Pons (tissue), 1 donor: ENCODE results near the gene DOK3.
"Not testable (repeated sequence)": the region's sequence is repeated elsewhere in the genome, so short reads cannot be mapped to it uniquely, and the experiment has no call there.

Source experiments
- DNase-seq: peaks from one replicate; pipeline ENCODE4 v3.0.0-alpha.2; 2016; ENCODE audit warnings: low spot score

DOK3 gene

DNA sequence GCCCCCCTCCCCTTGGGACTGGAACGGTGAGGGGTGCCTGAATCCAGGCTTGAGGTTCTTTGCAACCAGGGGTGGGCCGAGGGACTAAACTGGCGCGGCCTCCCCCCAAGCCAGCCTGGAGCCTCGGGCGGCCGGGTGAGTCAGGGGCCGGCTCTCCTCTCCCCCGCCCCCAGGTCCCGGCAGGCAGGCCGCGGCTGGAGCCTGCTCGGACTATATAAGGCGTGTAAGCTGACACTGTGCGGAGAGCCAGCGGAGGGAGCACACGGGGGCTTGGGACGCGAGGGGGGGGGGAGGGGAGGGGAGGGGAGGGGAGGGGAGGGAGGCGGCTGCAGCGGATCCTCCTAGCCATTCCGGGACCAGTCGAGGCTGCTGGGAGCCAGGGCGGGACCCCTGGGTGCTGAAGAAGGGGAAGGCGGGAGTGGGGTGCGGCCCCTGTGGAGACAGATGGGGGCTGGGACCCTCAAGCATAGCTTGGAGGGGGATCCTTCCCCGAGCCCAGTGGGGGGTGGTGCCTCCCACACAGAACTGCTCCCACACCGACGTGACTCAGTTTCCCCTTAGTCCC is 12.8 kb downstream of the DOK3 start:
- no peak for DNase-seq

DNA sequence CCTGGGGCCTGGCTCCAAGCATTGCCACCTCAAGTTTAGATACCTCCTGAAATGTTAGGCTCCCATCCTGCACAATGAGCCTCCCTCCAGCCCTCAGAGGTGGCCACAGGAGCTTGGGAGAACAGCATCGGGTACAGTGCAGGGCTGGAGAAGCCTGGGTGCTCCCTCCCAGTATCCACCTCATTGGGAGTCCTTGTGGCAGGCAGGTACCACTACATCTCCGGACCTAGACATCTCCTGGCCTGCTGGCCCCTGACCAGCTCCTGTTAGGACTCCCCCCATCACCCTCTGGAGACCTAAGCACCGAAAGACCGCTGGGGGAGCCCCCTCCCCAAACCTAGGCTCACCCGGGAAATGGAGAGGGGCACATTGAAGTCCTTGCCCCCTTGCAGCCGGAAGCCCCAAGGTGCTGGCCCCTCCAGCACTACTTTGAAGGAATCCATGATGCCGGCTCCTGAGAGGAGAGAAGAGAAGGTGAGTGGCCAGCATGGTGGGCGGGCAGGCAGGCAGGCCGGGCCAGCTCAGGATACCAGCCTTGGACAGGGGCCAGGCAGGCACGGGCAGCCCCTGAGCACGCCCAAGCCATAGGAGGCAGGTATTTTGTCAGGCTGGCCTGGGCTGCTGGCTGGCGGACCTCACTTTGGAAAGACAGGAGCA is 13.4 kb downstream of the DOK3 start:
- no peak for DNase-seq

DNA sequence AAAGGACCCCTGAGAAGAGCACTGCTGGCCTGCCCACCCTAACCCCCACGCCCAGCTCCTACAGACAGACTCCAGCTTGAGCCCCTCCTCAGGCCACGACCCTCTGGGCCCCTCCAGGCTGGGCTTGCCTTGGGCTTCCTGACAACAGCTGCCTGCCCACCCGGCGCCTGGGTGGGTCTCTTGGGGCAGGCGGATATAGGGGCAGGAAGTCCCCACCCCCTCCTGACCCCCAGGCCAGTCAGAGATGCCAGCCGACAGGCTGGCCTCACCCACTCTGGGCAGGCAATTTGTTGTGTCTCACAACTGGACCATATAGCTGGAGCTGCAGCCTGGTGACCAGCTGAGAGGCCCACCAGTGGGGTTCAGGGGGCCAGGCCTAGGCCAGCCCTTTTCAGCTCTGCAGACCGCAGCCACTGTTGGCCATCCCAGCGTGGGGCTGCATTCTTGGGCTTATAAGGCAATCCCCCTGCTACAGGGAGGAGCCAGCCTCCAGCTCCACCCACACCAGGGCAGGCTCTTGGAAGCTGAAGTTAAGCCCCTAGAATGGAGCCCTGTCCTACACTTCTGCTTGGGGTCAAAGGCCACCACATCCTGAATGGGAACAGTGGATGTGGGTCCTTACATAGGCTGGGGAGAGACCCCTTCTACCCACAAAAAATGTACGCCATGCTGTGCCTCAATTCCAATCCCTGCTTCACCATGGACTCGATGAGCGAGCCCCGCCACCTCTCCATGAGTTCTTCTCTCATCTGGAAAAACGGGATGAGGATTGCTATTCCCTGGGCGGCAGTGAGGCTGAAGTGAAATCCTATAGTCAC is 14.2 kb downstream of the DOK3 start:
- DNase-seq, result no peak

DNA sequence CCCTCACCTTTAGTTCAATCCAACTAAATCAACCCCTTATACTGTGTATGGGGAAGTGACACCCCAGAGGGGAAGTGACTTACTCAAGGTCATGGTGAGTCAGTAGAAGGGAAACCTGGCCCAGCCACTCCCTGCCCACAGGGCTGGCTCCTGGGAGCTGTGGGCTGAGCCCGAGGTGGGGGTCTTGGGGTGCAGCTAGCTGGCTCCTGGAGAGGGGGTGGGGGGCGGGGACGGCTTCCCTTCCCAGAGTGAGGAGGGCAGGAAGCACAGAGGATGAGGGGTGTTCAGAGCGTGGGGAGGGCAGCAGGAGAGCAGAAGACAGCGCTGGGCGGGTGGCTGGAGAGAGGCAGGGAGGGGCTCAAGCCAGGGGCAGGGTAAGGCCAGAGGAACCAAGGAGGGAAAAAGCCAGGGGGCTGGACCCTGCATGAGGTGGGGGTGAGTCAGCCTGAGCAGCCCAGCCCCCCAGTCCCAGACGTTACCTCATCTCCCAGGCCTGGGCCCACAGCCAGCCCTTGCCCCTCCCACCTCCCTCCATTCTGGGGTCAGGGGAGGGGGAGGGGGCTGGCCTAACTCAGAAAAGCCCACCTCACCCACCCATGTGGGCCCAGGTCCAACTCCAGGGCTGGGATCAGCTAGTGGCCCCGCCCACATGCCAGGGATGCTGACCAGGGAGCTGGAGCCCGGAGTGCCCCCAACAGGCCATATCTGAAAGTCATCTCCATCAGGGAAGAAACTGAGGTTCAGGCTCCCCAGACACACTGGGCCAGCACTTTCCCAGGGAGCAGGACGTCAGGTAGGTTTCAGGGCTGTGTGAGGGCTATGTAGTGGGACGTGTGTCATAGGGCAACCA is 15.1 kb downstream of the DOK3 start:
- no peak for DNase-seq

DNA sequence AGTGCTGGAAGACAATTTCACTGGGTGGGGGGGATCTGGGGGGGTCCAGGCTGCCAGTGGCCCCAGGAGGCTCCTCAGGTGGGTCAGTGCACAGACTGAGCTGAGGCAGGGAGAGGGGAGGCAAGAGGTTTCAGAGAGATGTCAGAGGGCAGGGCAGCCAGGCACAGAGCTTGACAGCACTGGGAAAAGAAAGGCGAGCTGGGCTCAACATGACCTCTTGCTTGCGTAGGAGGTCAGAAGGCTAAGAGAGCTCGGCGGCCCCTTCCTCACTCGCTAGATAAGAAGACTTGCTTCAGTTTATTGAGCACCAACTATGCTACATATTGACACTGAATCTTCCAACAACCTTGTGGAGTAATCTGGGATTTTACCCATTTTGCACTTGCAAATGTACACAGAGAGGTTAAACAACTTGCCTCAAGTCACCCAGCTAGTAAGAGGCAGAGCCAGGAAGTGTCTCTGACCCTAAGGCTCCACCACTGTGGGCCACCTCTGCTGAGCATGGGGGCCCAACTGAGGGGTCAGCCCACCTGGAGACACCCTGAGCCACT is 15.8 kb downstream of the DOK3 start:
- DNase-seq, result no peak

DNA sequence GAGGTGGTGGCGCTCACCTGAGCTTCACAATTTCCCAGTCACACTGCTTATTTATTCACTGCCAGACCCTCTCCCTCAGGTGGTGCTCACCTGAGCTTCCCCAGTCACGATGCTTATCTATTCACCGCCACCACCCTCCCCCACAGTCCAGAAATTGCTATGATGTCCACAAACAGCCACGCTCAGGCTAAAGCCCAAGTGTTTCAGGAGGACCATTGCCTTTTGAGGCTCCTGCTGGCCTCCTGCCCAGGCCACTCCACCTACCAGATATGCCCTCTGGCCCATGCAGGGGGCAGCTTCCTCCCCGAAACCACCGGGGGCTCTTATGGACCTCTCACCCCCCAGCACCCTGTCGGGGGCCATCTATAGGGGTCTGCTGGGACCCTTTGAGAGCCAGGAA is 16.8 kb downstream of the DOK3 start:
- DNase-seq, result no peak

DNA sequence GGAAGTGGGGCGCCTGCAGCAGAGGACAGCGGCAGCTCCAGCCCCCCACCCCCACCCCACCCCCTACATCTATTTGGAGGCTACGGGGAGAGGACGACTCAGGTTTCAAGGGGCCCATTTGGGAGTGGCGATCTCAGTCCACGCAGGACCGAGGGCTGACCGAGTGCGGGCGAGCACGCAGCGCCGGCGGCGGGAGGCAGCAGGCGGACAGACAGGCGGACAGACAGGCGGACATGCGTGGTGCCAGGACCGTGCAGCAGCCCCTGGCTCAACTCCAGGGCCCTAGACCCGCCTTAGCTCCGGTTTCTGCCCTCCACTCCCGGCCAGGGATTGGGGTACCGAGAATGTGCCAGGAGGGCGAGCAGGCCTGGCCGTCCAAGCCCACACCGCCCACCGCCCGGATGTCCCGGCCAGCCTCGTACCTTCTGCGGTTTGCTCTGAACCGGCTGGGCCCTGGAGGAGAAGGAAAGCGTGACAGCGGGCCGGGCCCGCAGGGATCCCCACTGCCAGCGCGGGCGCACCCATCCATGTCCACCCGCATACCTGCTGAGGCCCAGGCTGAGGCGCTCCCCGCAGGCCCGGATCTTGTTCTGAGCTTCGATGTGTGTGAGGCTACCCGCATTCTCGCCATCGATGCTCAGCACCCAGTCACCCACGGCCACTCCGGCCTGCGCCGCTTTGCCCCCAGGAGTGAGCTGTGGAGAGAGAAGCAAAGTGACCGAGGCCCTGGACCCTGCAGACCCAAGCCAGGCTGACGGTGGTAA is 17.5 kb downstream of the DOK3 start:
- DNase-seq, result no peak

DNA sequence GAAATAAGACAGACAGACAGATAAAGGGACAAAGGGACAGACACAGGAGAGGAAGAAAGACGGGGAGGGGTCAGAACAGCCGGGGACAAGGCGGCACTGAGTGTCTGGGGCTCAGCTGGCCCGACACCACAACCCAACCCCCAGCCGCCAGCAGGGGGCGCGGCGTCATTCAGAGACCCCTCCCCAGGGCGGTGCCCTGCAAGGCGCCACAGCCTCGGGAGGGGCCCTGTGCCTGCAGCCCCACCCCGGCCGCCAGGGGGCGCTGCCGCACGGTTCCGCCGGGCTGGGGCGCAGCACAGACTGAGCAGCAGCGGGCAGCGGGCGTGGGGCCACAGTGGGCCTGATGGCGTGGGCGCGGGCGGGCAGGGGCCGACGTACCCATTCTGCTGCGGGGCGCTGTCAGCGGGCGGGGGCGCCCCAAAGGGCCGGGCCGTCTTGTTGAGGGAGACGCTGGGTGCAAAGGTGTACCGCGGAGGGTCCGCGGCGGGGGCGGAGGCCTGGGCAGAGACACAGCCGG is 18.1 kb downstream of the DOK3 start:
- no peak for DNase-seq

DNA sequence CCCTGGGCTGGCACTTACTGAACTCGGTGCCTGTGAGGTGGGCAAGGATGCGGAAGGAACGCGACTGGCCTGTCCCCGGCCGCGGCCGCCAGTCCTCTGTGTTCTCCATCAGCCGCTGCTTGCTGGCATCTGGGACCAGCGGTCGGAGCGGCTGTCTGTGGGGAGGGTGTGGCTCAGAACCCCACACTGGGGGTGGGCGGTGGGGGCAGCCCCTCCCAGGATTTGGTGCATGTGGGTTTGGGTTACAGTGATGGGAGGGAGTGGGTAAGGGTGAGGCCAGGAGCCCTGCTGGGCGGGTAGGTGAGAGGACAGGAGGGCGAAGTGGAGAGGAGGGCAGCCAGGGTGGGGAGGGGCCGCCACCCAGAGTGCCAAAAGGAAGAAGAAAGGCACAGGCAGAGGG is 18.6 kb downstream of the DOK3 start:
- no peak for DNase-seq

DNA sequence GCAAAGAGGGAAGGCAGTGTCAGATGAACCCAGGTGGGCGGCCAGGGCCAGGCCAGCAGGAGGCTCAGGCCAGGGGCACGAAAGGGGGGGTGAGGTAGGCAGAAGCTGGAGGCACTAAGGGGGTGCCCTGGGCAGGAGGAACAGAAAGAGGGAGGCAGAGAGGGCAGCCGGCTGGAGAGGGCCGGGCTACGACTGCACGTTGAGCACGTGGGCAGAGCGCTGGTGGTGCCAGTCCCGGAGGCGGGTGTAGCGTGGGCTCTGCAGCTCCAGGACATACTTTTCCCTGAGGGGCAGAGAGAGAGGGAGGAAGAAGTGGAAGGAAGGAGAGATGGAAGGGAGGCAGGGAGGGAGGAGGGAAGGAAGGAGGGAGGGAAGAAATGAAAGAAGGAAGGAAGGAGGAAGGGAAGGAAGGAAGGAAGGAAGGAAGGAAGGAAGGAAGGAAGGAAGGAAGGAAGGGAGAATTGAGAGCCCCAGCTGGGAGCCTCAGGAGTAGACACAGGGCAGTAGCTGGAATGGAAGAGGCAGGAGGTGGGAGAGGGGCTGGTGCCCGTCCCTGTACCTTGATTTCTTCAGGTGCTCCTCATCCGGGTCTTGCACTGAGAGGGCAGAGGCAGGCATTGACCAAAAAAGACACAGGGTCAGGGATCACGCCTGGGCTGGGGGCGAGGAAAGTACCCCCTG is 19.2 kb downstream of the DOK3 start:
- DNase-seq, result no peak

DNA sequence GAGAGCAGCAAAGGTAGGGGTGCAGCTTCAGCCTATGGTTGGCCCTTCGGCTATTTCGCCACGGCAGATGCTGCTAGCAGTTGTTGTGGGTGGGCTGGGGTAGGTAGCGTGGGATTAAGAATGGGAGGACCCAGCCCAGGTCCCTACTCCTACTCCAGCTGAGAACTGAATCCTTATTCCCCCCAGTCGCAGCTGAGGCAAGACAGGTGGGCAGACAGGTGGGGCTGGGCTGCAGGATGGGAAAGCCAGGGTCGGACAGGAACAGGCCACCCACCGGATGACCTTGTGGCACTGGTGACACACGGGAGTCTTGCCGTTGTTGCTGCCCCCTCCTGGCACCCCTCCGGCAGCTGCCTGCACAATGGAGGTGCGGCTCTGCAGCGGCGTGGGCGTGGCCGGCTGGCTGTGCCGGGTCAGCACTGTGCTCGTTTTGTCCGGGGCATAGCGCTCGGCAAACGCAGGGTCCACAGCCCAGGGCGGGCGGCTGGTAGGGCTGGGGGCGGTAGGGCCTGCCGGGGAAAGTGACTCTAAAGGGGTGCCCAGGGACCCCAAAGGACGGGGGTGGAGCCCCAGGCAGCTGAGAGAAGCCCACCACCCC is 20.4 kb downstream of the DOK3 start:
- DNase-seq, result no peak

DNA sequence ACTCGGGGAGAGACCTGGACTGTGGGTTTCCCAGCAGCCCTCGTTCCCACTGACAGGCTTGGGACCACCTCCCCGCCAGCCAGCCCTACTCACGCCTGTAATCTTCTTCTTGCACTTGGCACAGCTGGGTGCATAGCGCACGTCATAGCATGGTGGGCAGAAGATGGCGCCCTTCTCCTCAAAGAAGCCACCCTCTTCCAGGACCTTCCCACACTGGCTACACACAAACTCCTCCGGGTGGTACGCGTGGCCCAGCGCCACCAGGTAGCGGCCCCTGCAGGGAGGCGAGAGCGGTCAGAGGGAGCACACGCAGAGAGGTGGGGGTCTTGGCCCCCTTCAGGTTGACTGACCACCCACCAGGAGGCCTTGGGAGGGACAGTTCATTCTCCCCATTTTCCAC is 21.7 kb downstream of the DOK3 start:
- no peak for DNase-seq

DNA sequence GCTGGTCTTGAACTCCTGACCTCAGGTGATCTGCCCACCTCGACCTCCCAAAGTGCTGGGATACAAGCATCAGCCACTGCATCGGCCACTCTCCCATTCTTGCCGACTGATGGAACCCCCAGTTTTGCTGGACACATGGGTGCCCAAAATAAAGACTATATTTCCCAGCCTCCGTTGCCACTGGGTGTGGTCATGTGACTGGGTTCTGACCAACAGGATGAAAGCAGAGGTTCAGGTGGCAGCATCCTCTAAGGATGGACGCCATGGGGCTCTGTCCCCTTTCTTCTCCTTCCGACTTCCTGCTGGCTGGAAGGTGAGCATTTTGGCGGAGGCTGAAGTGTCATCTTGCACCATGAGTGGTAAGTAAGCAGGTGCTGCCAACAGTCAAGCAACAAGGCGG is 22.5 kb downstream of the DOK3 start:
- DNase-seq, result no peak

DNA sequence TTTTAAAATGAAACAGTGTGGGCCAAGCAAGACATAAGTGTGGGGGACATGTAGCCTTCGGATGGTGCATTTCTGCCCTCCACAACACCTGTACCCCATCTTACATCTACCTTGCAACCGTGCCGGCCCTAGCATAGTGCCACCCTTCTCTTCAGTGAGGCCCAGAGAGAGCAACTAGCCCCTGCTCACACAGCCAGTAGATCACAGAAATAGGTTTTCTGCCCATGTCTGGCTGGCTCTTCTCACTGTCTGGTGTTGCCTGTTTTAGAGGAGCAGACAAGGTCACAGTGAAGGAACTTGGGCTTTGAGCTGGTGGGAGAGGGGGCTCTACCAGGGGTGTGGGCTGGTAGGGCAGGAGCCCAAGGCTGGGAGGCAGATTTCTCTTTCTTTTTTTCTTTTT is 23.4 kb downstream of the DOK3 start:
- DNase-seq, result no peak

DNA sequence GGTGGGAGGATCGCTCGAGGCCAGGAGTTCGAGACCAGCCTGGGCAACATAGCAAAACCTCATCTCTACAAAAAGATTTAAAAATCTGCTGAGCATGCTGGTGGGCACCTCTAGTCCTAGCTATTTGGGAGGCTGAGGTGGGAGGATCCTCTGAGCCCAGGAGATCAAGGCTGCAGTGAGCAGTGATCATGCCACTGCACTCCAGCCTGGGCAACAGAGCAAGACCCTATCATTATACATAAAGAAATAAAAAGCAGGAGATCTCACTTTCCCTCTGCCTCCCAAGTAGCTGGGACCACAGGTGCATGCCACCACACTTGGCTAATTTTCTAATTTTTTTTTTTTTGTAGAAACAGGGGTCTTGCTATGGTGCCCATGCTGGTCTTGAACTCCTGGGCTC is 23.9 kb downstream of the DOK3 start:
- DNase-seq, result not testable (repeated sequence)

DNA sequence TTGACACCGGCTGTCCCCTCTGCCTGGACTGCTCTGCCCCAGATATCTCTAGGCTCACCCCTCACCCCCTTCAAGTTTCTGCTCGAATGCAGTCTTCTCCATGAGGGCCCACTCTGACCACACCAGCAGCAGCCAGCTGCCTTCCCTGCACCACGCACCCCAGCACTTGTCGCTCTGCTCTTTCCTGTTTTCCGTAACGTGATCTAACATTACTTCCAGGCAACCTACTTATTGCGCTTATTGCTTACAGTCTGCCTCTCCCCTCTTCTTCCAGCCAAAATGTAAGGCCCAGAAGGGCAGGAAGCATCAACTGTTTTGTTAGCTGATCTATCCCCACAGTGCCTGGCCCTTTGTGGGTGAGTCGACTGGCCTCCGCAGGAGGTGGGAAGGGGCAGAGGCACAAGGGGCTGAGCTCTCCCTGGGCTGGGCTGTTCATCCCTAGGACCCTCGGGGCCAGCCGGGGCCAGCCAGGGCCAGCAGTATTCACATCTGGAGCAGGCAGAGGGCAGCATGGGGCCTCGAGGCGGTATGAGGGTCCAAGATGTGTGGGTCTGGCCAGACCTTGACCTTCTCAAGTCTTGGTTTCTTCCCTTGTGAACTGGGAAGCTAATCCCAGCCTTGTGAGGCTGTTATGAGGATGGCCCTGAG is 24.6 kb downstream of the DOK3 start:
- DNase-seq, result no peak

DNA sequence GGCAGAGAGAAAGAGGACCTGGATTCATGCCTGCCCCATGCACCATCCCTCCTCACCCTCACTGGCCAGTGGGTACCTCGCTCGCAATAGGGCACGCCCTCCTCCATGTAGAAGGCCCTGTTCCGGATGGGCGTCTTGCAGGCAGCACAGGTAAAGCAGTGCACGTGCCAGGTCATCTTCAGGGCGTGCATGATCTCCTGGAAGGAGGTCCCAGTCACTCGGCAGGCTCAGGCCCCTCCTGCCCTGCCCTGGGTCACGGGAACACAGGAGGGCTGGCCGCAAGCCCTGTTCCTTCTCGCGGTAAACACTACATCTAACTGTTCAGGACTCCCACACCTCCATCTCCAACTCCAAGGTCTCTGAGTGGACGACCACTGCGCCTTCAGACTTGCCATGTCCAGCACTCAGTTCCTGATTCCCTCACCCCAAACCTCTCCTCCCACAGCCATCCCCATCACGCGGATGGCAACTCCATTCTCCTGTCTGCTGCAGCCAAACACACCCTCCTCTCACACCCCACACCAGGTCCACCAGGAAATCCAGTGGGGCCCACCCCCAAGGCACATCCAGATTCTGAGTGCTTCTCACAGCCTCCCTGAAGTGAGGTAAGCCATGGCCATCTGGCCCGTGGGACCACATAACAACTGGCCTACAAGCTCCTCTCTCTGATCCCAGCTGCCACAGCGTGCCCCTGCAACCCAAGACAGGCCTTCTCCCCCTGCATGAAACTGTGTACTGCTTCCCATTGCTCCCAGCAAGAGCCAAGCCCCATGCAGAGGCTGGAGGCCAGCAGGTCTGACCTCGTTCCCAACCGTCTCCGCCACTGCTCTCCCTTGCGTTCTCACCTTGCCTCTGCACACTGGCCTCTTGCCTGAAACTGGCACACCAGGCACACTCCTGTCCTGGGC is 25.4 kb downstream of the DOK3 start:
- no peak for DNase-seq

DNA sequence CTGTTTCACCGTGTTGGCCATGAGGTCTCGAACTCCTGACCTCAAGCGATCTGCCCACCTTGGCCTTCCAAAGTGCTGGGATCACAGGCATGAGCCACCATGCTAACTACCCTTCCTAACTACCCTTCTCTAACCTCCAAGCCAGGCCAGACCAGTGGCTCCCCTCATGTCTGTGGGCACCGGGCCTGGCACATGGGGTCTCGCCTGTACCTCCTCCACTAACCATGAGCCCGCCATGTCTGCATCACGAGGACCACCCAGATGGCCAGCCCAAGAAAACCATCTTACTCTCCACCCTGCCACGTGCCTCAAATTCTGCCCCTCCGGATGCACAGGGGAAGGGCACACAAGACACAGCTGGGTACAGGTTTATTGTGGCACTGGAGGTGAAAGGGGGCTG is 26.6 kb downstream of the DOK3 start:
- no peak for DNase-seq

DNA sequence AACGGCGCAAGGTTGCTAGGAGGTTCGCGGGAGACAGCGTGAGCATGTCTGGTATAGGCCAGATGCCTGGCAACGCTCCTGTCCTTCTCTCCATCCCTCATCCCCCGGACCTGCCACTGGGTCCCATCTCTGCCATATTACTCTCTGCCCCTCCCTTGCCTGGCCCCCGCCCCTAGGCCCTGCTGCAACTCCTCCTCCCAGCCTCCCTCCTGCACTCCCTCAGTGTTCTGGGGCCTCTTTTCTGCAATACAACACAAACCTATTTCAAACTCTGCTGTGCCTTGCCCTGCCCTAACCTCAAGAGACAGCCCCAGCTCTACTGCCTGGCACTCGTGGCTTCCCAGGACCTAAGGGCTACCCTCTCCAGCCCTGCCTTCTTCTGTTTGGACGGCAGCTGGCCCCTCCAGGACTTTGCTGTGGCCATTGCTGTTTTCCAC is 27.2 kb downstream of the DOK3 start:
- DNase-seq, result no peak
